Activated T-cell treated with anti-CD3 and anti-CD28 coated beads, Interleukin-2, amount 50 U/mL, for 72 hours (primary cell): ENCODE results near the gene HES2. TPM values are rescaled to one million over a fixed set of nuclear protein-coding genes. Genes with fewer than 3 reads are reported as not detected.
"Not testable (repeated sequence)": the region's sequence is repeated elsewhere in the genome, so short reads cannot be mapped to it uniquely, and the experiment has no call there.

Experiments
- ATAC-seq, 2 donors: fragments of 150-1000 bp; cut with Tn5 transposase; replicated peaks in 1 of 2; 2 replicates each; pipeline ENCODE4 v1.10.0; 2021; ENCODE audit warnings: moderate library complexity in 2 of 2, mild to moderate bottlenecking in 1 of 2
- DNase-seq, 2 donors: peaks; one replicate each; pipeline ENCODE4 v3.0.0; 2021 to 2022; ENCODE audit warnings: mixed read lengths in 1 of 2
- H3K27ac Mint-ChIP-seq: one replicate; pipeline ENCODE4 v1.8.0; 2022; ENCODE audit warnings: mild to moderate bottlenecking, moderate library complexity, mixed read lengths
- H3K27me3 Mint-ChIP-seq: one replicate; pipeline ENCODE4 v1.8.0; 2022; ENCODE audit warnings: low read depth, mixed read lengths
- H3K36me3 Mint-ChIP-seq, 2 donors: one replicate each; pipeline ENCODE4 v1.8.0; 2022; ENCODE audit warnings: mixed read lengths in 2 of 2, mild to moderate bottlenecking in 1 of 2; ENCODE audit not compliant: insufficient read depth in 2 of 2
- H3K4me1 Mint-ChIP-seq: one replicate; pipeline ENCODE4 v1.8.0; 2022; ENCODE audit warnings: low read depth, mixed read lengths
- H3K4me3 Mint-ChIP-seq, 2 donors: one replicate each; pipeline ENCODE4 v1.8.0; 2022; ENCODE audit warnings: mild to moderate bottlenecking in 2 of 2, mixed read lengths in 2 of 2, moderate library complexity in 2 of 2
- H3K9me3 Mint-ChIP-seq, 2 donors: one replicate each; pipeline ENCODE4 v1.8.0; 2022; ENCODE audit warnings: mixed read lengths in 2 of 2
- total RNA-seq, 2 donors: library from RNA; stranded (reverse); gene quantifications; one replicate each; pipeline ENCODE4 v1.2.3, GENCODE V29; 2022

HES2 gene
- total RNA-seq, 2 donors from 2014 or later = 0.44 to 1.2 TPM

DNA sequence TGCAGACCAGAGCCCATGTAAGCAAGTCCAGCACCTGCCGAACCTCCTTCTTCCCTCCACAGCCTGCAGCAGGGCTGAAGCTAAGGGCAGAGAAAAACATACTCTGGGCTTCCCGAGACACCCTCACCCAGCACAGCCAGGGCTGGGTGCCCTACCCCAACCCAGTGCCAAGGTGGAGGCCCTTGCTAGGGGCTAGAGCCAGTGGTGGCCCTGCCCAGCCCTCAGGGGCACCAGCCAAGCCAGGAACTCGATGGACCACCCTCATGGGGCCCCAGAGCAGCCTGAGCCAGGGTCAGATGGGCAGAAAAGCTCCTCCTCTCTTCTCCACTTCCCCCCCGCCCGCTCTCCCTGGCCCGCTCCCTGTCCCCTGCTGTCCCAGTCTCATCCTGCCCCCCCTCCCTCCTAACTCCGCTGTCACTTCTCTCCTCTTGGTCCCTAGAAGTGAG lies 30.3 kb upstream of the HES2 start:
- no peak for ATAC-seq
- Mint-ChIP-seq H3K36me3 (no peaks in the 10 kb centered on the region), H3K27me3 (peaks cover 55% of the 10 kb centered on the region), H3K27ac (no peak overlapping the region), H3K4me3 (peak overlapping the region; percentile 70 to 81), H3K4me1 (peaks cover 27% of the 10 kb centered on the region), H3K9me3 (no peaks in the 10 kb centered on the region)
- DNase-seq = no peak

DNA sequence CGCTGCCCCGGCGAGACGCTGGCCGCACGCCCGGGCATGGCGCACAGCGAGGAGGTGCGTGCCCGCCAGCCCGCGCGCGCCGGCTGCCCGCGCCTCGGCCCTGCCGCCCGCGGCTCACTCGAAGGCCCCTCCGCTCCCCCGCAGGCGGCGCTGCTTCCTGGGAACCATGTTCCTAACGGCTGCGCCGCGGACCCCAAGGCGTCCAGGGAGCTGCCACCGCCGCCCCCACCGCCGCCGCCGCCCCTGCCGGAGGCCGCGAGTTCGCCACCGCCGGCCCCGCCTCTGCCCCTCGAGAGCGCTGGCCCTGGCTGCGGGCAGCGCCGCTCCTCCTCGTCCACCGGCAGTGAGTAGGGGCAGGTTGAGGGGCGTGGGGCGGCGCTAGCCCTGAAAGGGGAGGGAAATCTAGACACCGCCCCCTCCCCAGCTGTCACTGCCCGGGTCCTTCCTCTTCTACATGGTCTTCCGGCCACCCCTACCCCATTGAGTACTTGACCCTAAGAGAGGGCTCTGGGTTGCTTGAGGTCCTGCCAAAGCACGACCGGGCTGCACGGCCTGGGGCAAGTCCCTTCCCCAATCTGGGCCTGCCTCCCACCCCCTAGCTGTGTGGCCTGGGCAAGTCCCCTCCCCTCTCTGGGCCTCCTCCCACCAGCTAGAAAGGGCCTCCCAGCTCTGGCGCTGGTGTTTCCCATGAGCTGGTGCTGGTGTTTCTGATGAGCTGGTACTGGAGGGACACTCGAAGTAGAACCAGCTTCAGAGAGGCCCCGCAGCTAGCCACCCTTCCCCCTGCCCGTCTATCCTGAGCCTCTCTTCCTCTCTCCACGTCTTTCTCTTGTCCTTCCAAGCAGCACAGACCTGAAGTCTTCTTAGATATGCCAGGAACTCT lies 29.3 kb upstream of the HES2 start:
- Mint-ChIP-seq H3K27ac (no peak overlapping the region), H3K4me1 (peaks cover 31% of the 10 kb centered on the region), H3K4me3 (peak overlapping the region; percentile 70 to 81), H3K36me3 (no peaks in the 10 kb centered on the region), H3K9me3 (no peaks in the 10 kb centered on the region), H3K27me3 (peaks cover 63% of the 10 kb centered on the region)
- DNase-seq = peak in 1 of 2 donors; percentile 41
- ATAC-seq = peak; percentile 59

DNA sequence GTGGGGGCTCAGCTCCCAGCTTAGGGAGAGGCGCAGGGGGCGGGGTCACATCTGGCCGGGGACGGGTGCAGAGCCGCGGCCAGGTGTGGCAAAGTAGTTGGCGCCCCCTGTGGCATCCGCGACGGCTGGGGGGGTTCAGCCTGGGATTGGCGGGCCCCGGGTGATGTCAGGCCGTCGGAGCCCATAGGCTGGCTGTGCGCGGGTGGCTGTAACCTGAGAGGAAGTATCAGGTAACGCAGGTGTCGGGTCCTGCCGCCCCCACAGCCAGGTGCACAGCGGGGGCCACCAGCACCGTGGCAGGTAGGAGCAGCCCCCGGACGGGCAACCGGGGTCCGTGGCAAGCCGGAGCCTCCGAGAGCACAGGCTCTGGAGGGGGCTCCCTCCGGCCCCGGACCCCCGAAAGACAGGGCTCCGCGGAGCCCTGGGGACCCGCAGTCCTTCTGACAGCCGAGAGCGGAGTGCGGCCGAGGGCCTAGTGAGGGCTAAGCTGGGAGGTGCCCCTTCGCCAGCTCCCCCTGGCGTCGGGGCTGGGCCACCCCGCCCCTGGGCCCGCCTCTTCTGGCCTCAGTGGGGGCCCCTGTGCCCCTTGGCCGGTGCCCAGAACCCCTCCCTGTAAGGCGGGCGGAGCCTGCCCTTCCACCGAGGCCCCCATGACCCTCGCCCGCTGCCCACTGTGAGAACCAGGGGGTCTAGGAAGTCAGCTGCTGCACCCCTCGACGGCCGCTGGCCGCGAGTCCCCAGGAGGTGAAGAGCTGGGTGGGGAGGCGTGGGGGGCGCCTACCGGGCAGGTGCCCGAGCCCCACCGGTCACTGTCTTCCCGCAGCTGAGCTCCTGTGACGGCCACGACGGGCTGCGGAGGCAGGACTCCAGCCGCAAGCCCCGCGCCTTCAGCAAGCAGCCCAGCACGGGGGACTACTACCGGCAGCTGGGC lies 28.4 kb upstream of the HES2 start:
- Mint-ChIP-seq H3K27ac (no peak overlapping the region), H3K9me3 (no peaks in the 10 kb centered on the region), H3K4me3 (peak overlapping the region; percentile 51 to 57), H3K36me3 (no peaks in the 10 kb centered on the region), H3K27me3 (peaks cover 55% of the 10 kb centered on the region), H3K4me1 (peaks cover 25% of the 10 kb centered on the region)
- DNase-seq = no peak
- ATAC-seq = peak; percentile 42 to 58

DNA sequence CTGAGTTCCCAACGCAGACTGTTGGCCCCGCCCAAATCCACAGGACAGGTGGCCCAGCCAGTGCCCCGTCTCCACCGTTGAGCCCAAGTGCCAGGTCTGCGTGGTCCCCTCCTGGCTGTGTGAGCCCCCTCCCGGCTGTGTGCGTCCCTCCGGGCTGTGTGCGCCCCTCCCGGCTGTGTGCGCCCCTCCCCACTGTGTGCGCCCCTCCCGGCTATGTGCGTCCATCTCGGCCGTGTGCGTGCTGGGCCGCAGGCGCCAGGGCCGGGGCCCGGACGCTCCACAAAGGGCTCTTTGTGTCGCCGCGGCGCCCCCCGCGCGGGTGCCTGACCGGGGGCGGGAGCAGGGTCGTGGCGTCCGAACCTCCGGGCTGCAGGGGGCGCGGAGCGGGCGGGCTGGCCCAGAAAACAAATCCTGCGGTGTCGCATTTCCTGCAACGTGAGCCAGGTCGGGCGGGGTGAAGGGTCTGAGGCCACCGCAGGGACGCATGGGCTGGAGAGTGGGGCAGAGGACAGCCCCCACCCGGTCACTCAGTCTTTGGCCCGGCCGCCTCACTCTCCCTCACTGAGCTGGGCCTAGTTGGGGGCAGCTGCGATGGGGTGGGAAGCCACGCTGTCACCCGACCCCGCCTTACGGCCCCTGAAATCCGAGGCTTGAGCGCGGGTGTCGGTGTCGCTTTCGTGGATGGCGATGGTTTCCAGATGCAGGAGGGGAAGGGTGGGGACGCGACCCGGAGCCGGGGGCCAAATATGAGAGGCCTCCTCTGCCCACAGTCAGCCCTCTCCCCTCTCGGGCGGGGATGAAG lies 27.5 kb upstream of the HES2 start:
- H3K27ac Mint-ChIP-seq = no peak overlapping the region

GRCh38 chr1:6446665-6447015 lies 26.9 kb upstream of the HES2 start:
- Mint-ChIP-seq H3K4me3 (peak overlapping the region in 1 of 2 donors; percentile 62), H3K4me1 (peaks cover 21% of the 10 kb centered on the region), H3K27ac (no peak overlapping the region), H3K27me3 (peaks cover 48% of the 10 kb centered on the region), H3K36me3 (no peaks in the 10 kb centered on the region), H3K9me3 (no peaks in the 10 kb centered on the region)
- ATAC-seq (no peak), DNase-seq (no peak)

More for the DNA sequence above, 27.5 kb upstream of the HES2 start:
- H3K4me3 Mint-ChIP-seq = peak overlapping the region; percentile 51 to 57
- ATAC-seq = no peak
- no peak for DNase-seq
- no peaks in the 10 kb centered on the region for H3K9me3 Mint-ChIP-seq
- H3K27me3 Mint-ChIP-seq = peaks cover 47% of the 10 kb centered on the region
- peaks cover 21% of the 10 kb centered on the region for H3K4me1 Mint-ChIP-seq
- H3K36me3 Mint-ChIP-seq = no peaks in the 10 kb centered on the region

DNA sequence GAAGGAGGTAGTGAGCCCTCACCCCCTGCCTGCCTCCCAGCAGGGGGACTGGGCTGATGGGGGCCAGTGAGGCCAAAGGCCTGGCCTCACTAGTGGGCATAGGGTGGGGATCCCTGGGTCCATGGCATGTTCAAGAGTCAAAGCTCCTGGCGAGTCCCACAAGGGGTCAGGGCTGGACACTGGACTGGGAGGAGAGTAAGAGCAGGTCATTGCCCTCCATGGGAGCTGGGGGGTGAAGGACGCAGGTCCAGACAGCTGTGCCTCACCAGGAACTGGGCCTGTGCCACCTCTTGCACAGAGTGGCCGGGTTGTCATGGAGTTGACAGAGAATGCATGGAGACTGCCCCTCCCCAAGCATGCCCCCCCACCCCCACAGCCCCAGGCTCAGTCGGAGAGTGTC lies 26.2 kb upstream of the HES2 start:
- H3K9me3 Mint-ChIP-seq, DNase-seq, ATAC-seq, H3K36me3 Mint-ChIP-seq, H3K4me3 Mint-ChIP-seq, H3K27ac Mint-ChIP-seq: not testable (repeated sequence)
- H3K27me3 Mint-ChIP-seq = peaks cover 53% of the 10 kb centered on the region
- H3K4me1 Mint-ChIP-seq = peaks cover 21% of the 10 kb centered on the region

DNA sequence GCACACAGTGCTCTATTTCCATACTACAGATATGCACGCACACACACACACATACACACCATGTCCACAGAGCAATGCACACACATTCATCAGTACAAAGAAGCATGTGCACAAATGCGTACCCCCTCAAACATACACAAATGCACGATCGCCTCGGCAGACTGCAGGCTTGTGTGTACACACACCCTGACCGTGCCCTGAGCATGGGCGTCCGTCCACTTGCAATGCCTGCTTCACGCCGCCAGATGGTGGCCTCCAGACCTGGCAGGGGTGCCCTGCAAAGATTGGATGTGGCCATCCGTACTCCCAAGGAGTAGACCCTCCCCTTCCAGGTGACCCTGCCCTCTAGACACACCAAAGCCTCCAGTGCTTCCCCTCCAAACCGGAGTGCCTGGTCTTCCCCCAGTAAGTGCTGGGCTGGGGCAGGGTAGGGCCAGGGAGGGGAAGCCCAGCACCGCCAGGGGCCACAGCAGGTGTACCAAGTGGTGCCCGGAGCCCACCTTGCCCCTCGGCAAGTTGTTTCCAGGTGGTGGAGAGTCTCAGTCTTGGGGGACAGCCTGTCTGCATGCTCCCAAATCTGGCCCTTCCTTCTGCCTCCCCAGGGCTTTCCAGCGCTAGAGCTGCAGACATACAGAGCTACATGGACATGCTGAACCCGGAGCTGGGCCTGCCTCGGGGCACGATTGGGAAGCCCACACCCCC lies 25.5 kb upstream of the HES2 start:
- Mint-ChIP-seq H3K27ac (no peak overlapping the region), H3K9me3 (no peaks in the 10 kb centered on the region), H3K36me3 (no peaks in the 10 kb centered on the region), H3K4me1 (peaks cover 21% of the 10 kb centered on the region), H3K27me3 (peaks cover 47% of the 10 kb centered on the region), H3K4me3 (no peak overlapping the region)
- DNase-seq (peak; percentile 52 to 53), ATAC-seq (no peak)

DNA sequence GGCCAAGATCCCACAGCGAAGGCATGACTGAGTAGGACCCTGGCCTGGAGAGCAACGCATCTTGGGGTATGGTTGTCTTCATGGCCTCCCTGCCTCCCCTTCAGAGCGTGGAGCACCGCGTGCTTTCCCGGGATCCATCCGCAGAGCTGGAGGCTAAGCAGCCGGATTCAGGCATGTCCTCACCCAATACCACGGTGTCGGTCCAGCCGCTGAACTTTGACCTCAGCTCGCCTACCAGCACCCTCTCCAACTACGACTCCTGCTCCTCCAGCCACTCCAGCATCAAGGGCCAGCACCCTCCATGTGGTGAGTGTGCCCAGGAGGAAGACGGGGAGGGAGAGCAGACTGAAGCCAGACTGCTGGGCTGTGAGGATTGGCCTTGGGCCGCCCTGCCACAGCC lies 24.7 kb upstream of the HES2 start:
- no peak for ATAC-seq
- H3K4me1 Mint-ChIP-seq = peaks cover 17% of the 10 kb centered on the region
- no peaks in the 10 kb centered on the region for H3K36me3 Mint-ChIP-seq
- H3K27me3 Mint-ChIP-seq = peaks cover 42% of the 10 kb centered on the region
- no peak for DNase-seq
- no peak overlapping the region for H3K4me3 Mint-ChIP-seq
- no peak overlapping the region for H3K27ac Mint-ChIP-seq
- H3K9me3 Mint-ChIP-seq = no peaks in the 10 kb centered on the region

GRCh38 chr1:6443339-6444115 lies 23.8 kb upstream of the HES2 start:
- ATAC-seq (no peak), DNase-seq (no peak)
- H3K27ac Mint-ChIP-seq = no peak overlapping the region
- peaks cover 45% of the 10 kb centered on the region for H3K27me3 Mint-ChIP-seq
- no peak overlapping the region for H3K4me3 Mint-ChIP-seq
- peaks cover 16% of the 10 kb centered on the region for H3K4me1 Mint-ChIP-seq
- H3K36me3 Mint-ChIP-seq = no peaks in the 10 kb centered on the region
- no peaks in the 10 kb centered on the region for H3K9me3 Mint-ChIP-seq

GRCh38 chr1:6441586-6441985 lies 21.9 kb upstream of the HES2 start:
- H3K4me3 Mint-ChIP-seq = no peak overlapping the region
- no peak overlapping the region for H3K27ac Mint-ChIP-seq

GRCh38 chr1:6440198-6441126 lies 20.7 kb upstream of the HES2 start:
- ATAC-seq (peak; percentile 93 to 94), DNase-seq (peak; percentile 82 to 89)
- Mint-ChIP-seq H3K27me3 (peaks cover 45% of the 10 kb centered on the region), H3K4me3 (peak overlapping the region; percentile 66 to 78), H3K9me3 (no peaks in the 10 kb centered on the region), H3K36me3 (no peaks in the 10 kb centered on the region), H3K27ac (no peak overlapping the region), H3K4me1 (peaks cover 11% of the 10 kb centered on the region)

More at GRCh38 chr1:6441586-6441985, 21.9 kb upstream of the HES2 start:
- H3K9me3 Mint-ChIP-seq = no peaks in the 10 kb centered on the region
- H3K27me3 Mint-ChIP-seq = peaks cover 56% of the 10 kb centered on the region
- DNase-seq (no peak), ATAC-seq (no peak)
- H3K36me3 Mint-ChIP-seq = no peaks in the 10 kb centered on the region
- H3K4me1 Mint-ChIP-seq = peaks cover 11% of the 10 kb centered on the region
